ENCODE measurements around the gene SORBS1.

SORBS1 gene

GRCh38 chr10:95305606-95306317 lies 255.4 kb downstream of the SORBS1 start:
- DNase-seq = no peak

- no peak for DNase-seq
Observed at GRCh38 chr10:95304976-95305375, 256.2 kb downstream of the SORBS1 start.

- DNase-seq = no peak
Observed at GRCh38 chr10:95304463-95304862, 256.7 kb downstream of the SORBS1 start.

- no peak for DNase-seq
Observed at GRCh38 chr10:95303950-95304349, 257.2 kb downstream of the SORBS1 start.

- no peak for DNase-seq
Observed at GRCh38 chr10:95303535-95303934, 257.6 kb downstream of the SORBS1 start.

- no peak for DNase-seq
Observed at GRCh38 chr10:95300022-95300539, 261.1 kb downstream of the SORBS1 start.

- no peak for DNase-seq
Observed at GRCh38 chr10:95297402-95297801, 263.8 kb downstream of the SORBS1 start.

GRCh38 chr10:95296764-95297163 lies 264.4 kb downstream of the SORBS1 start:
- no peak for DNase-seq

GRCh38 chr10:95295031-95295755 lies 266.0 kb downstream of the SORBS1 start:
- DNase-seq = peak in 1 of 2 experiments; percentile 43

GRCh38 chr10:95293631-95294030 lies 267.5 kb downstream of the SORBS1 start:
- DNase-seq = no peak

- DNase-seq = no peak
Observed at GRCh38 chr10:95291365-95292039, 269.7 kb downstream of the SORBS1 start.

- DNase-seq = no peak
Observed at GRCh38 chr10:95290461-95291364, 270.5 kb downstream of the SORBS1 start, which contains the start of gene PDLIM1. Gene PDLIM1 (minus strand): TSS chr10:95291003. CDS start chr10:95290915, 88 bp downstream.

- no peak for DNase-seq
Observed at GRCh38 chr10:95289921-95290421, 271.2 kb downstream of the SORBS1 start.

GRCh38 chr10:95289003-95289920 lies 271.9 kb downstream of the SORBS1 start:
- no peak for DNase-seq

- DNase-seq = no peak
Observed at GRCh38 chr10:95288303-95288702, 272.9 kb downstream of the SORBS1 start.

GRCh38 chr10:95287281-95287680 lies 273.9 kb downstream of the SORBS1 start:
- DNase-seq = no peak

- no peak for DNase-seq
Observed at GRCh38 chr10:95286707-95287106, 274.5 kb downstream of the SORBS1 start.

GRCh38 chr10:95285556-95285955 lies 275.6 kb downstream of the SORBS1 start:
- DNase-seq = no peak

- DNase-seq = no peak
Observed at GRCh38 chr10:95284807-95285206, 276.4 kb downstream of the SORBS1 start.

GRCh38 chr10:95282107-95282506 lies 279.1 kb downstream of the SORBS1 start:
- DNase-seq = no peak

- no peak for DNase-seq
Observed at GRCh38 chr10:95281206-95281605, 280.0 kb downstream of the SORBS1 start.

Data from NCI-H187 (cell line).